A549 (cell line): Measurements from ENCODE around the gene ACTG2.

Source experiments
- ATOH8 ChIP-seq: fragments of 250-450 bp; sonication (Bioruptor Pico); IDR thresholded peaks from 2 replicates; pipeline ENCODE4 v1.5.0; 2020; ENCODE audit warnings: low read depth, mild to moderate bottlenecking, moderate library complexity
- BHLHE40 ChIP-seq: IDR thresholded peaks from 2 replicates; pipeline ENCODE4 v1.6.1; 2012; ENCODE audit warnings: low read depth, low read length, inconsistent platforms
- CHD2 ChIP-seq: fragments of 150-350 bp; IDR thresholded peaks from 2 replicates; pipeline ENCODE4 v1.6.1; 2014; ENCODE audit warnings: low read length; ENCODE audit not compliant: partially characterized antibody
- CHD4 ChIP-seq: fragments of 200-600 bp; sonication (generic); IDR thresholded peaks from 2 replicates; pipeline ENCODE4 v1.6.1; 2016; ENCODE audit warnings: antibody characterized with exemption, mild to moderate bottlenecking, borderline replicate concordance
- CTCF ChIP-seq: fragments of >200 bp; sonication (Bioruptor Twin); formaldehyde crosslinking; IDR thresholded peaks from 3 replicates; pipeline ENCODE4 v1.5.1; 2016
- EP300 ChIP-seq, 2 experiments: fragments of >200 bp; sonication (Bioruptor Twin); formaldehyde crosslinking; IDR thresholded peaks; 2 replicates in 1 of 2; 3 replicates in 1 of 2; pipeline ENCODE4 v1.6.1; 2016 to 2017
- KDM5A ChIP-seq: fragments of 200-600 bp; sonication (generic); IDR thresholded peaks from 2 replicates; pipeline ENCODE4 v1.6.1; 2016; ENCODE audit warnings: antibody characterized with exemption, mild to moderate bottlenecking
- MAFK ChIP-seq: fragments of 450-650 bp; IDR thresholded peaks from 2 replicates; pipeline ENCODE4 v1.6.1; 2014; ENCODE audit not compliant: partially characterized antibody
- MAX ChIP-seq: IDR thresholded peaks from 2 replicates; pipeline ENCODE4 v1.6.1; 2012
- RCOR1 ChIP-seq: fragments of 150-350 bp; IDR thresholded peaks from 2 replicates; pipeline ENCODE4 v1.6.1; 2014; ENCODE audit warnings: antibody characterized with exemption, low read length, low read depth
- REST ChIP-seq: fragments of 200-600 bp; sonication (generic); IDR thresholded peaks from 2 replicates; pipeline ENCODE4 v1.6.1; 2016; ENCODE audit warnings: antibody characterized with exemption, mild to moderate bottlenecking, moderate library complexity
- ZFP36 ChIP-seq: fragments of 450-650 bp; IDR thresholded peaks from 2 replicates; pipeline ENCODE4 v1.6.1; 2014; ENCODE audit warnings: borderline replicate concordance; ENCODE audit not compliant: partially characterized antibody

- TF ChIP-seq MAX (no peak), CTCF (no peak), BHLHE40 (no peak), MAFK (no peak), ATOH8 (CRISPR knock-in tag) (no peak), ZFP36 (no peak), CHD4 (no peak), CHD2 (no peak), KDM5A (no peak), RCOR1 (no peak), EP300 (IDR thresholded peaks at IDR 0.05) (no peak), REST (peak; percentile 40; the same call in 1 of the 2 replicates)
These were observed 2.3 kb upstream of the ACTG2 start for GRCh38 chr2:73890301-73891092.
